HG02884 (cell line): Measurements from ENCODE around the gene ZFAND2B.
"Not testable (repeated sequence)": the region's sequence is repeated elsewhere in the genome, so short reads cannot be mapped to it uniquely, and the experiment has no call there.

Experiments
- ATAC-seq: cut with Tn5 transposase; IDR thresholded peaks from one replicate; pipeline ENCODE4 v1.9.1; 2021; ENCODE audit warnings: mild to moderate bottlenecking, moderate library complexity; ENCODE audit not compliant: unreplicated experiment

Gene ZFAND2B

GRCh38 chr2:219201331-219201730, 5.3 kb upstream of the ZFAND2B start:
- not testable (repeated sequence) for ATAC-seq

- no peak for ATAC-seq
Observed at GRCh38 chr2:219204425-219205164, 2.0 kb upstream of the ZFAND2B start.

GRCh38 chr2:219205165-219205538, 1.4 kb upstream of the ZFAND2B start:
- ATAC-seq = no peak

GRCh38 chr2:219205981-219206327, 628 bp upstream of the ZFAND2B start:
- no peak for ATAC-seq

- ATAC-seq = no peak
Observed at GRCh38 chr2:219207134-219207883, 727 bp downstream of the ZFAND2B start.

- no peak for ATAC-seq
Observed at GRCh38 chr2:219207884-219208740, 1.5 kb downstream of the ZFAND2B start.

- ATAC-seq = no peak
Observed at GRCh38 chr2:219209236-219210195, 2.9 kb downstream of the ZFAND2B start.

GRCh38 chr2:219210196-219210885, 3.8 kb downstream of the ZFAND2B start:
- no peak for ATAC-seq

GRCh38 chr2:219210886-219211362, 4.3 kb downstream of the ZFAND2B start:
- ATAC-seq = no peak

GRCh38 chr2:219213026-219213415, 6.4 kb downstream of the ZFAND2B start:
- ATAC-seq = no peak

GRCh38 chr2:219213486-219214071, 7.0 kb downstream of the ZFAND2B start:
- ATAC-seq = no peak

- no peak for ATAC-seq
Observed at GRCh38 chr2:219214141-219214540, 7.6 kb downstream of the ZFAND2B start.

- ATAC-seq = no peak
Observed at GRCh38 chr2:219214786-219215185, 8.2 kb downstream of the ZFAND2B start.

- no peak for ATAC-seq
Observed at GRCh38 chr2:219215871-219216534, 9.4 kb downstream of the ZFAND2B start.

- no peak for ATAC-seq
Observed at GRCh38 chr2:219216535-219216915, 9.9 kb downstream of the ZFAND2B start.

GRCh38 chr2:219218217-219218731, 11.7 kb downstream of the ZFAND2B start:
- ATAC-seq = peak; percentile 9

- peak; percentile 80 for ATAC-seq
Observed at GRCh38 chr2:219218732-219219701, 12.4 kb downstream of the ZFAND2B start, which contains the start of gene ABCB6. TSS of gene ABCB6 (minus strand) at chr2:219218958. CDS start at chr2:219218673, 285 bp downstream.
